ENCODE data around the gene GNAQ. TPM values are rescaled to one million over a fixed set of nuclear protein-coding genes. Genes with fewer than 3 reads are reported as not detected.

Gene GNAQ
- polyA plus RNA-seq, 1 of the 3 experiments (the other 2 are of a cell fraction) = 20.9 TPM

- Histone ChIP-seq H3K79me2 (ENCODE audit: insufficient read depth) (peaks cover 97% of the 10 kb centered on the region), H4K20me1 (ENCODE audit: insufficient read depth) (peaks cover 46% of the 10 kb centered on the region), H3F3A (replicated peaks; ENCODE audit: insufficient read depth) (peaks cover 10% of the 10 kb centered on the region), H3K9me2 (no peaks in the 10 kb centered on the region), H3K27me3 (ENCODE audit: insufficient read depth) (no peaks in the 10 kb centered on the region), H3K9me3 (no peaks in the 10 kb centered on the region), H2AFZ (ENCODE audit: low read depth) (no peak overlapping the region), H3K9ac (no peak overlapping the region), H3K27ac (ENCODE audit: low read depth in 2 of 2, low read length in 1 of 2) (no peak overlapping the region), H3K4me2 (no peak overlapping the region), H3K4me1 (ENCODE audit: control insufficient read depth in 1 of 2, insufficient read depth in 2 of 2, low read depth in 1 of 2, low read length in 1 of 2) (peaks cover 12 to 24% of the 10 kb centered on the region in 2 experiments; a peak in 3 of 4 replicates), H3K36me3 (replicated peaks in 1 of 2; ENCODE audit: control insufficient read depth in 1 of 2, insufficient read depth in 2 of 2, low read length in 1 of 2) (peaks cover 0 to 3% of the 10 kb centered on the region in 2 experiments), H3K4me3 (ENCODE audit: low read depth in 2 of 2, low read length in 1 of 2) (no peak overlapping the region)
- ChIA-PET POLR2A (interaction anchor here (1.2 kb wide), 1 partner anchor 45 kb away, joined by 3 read pairs; the partner anchor contains the start of gene GNAQ), CTCF (interaction anchor here (2.4 kb wide), 1 partner anchor 9 kb away, joined by 14 read pairs; no protein-coding TSS in a partner anchor)
- 100% methylated on average over 1 of the region's 1 CpG for WGBS (ENCODE audit: low lambda C conversion rate)
- DNase-seq = no peak
- no peak for TF ChIP-seq CTCF (IDR thresholded peaks at IDR 0.05)
- TF ChIP-seq, protein P1, sequence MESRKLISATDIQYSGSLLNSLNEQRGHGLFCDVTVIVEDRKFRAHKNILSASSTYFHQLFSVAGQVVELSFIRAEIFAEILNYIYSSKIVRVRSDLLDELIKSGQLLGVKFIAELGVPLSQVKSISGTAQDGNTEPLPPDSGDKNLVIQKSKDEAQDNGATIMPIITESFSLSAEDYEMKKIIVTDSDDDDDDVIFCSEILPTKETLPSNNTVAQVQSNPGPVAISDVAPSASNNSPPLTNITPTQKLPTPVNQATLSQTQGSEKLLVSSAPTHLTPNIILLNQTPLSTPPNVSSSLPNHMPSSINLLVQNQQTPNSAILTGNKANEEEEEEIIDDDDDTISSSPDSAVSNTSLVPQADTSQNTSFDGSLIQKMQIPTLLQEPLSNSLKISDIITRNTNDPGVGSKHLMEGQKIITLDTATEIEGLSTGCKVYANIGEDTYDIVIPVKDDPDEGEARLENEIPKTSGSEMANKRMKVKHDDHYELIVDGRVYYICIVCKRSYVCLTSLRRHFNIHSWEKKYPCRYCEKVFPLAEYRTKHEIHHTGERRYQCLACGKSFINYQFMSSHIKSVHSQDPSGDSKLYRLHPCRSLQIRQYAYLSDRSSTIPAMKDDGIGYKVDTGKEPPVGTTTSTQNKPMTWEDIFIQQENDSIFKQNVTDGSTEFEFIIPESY (IDR thresholded peaks at IDR 0.05; ENCODE audit: borderline replicate concordance, low read depth) = no peak
- TF ChIP-seq PBX3 (IDR thresholded peaks at IDR 0.05) = no peak
- no peak for TF ChIP-seq TAF1 (IDR thresholded peaks at IDR 0.05; ENCODE audit: borderline replicate concordance, low read depth, low read length)
- no peak for TF ChIP-seq NFIC (IDR thresholded peaks at IDR 0.05; ENCODE audit: borderline replicate concordance)
- TF ChIP-seq EZH2phosphoT487 (IDR thresholded peaks at IDR 0.05; ENCODE audit: borderline replicate concordance, low read depth) = no peak
- TF ChIP-seq SMC3 (IDR thresholded peaks at IDR 0.05; ENCODE audit: low read depth, low read length) = no peak
- no peak for TF ChIP-seq EP300 (IDR thresholded peaks at IDR 0.05; ENCODE audit: borderline replicate concordance in 1 of 2, low read depth in 1 of 2, low read length in 1 of 2)
Observed at GRCh38 chr9:77985996-77986395, 45.6 kb downstream of the GNAQ start.

DNA sequence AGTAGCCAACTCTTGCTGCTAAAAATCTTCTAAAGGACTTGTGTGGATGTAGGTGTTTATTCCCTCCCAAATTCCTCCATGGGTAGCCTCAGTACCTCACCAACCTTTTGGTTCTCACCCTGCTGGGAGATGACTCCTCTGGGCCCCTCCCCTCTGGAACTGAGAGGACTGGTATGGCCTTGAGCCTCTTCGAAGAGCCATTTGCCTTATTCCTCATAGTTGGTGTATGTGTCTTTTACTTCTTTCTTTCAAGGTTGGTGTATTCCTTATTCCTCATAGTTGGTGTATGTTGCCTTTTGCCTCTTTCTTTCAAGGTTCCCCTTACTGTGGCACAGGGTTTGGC, 48.3 kb downstream of the GNAQ start:
- Histone ChIP-seq H3K9ac (no peak overlapping the region), H2AFZ (ENCODE audit: low read depth) (no peak overlapping the region), H3K27ac (ENCODE audit: low read depth in 2 of 2, low read length in 1 of 2) (no peak overlapping the region), H3K9me2 (no peaks in the 10 kb centered on the region), H3K79me2 (ENCODE audit: insufficient read depth) (peaks cover 96% of the 10 kb centered on the region), H3K4me1 (ENCODE audit: control insufficient read depth in 1 of 2, insufficient read depth in 2 of 2, low read depth in 1 of 2, low read length in 1 of 2) (peaks cover 19 to 30% of the 10 kb centered on the region in 2 experiments; a peak in 3 of 4 replicates), H4K20me1 (ENCODE audit: insufficient read depth) (peaks cover 50% of the 10 kb centered on the region), H3K4me2 (no peak overlapping the region), H3K9me3 (no peaks in the 10 kb centered on the region), H3F3A (replicated peaks; ENCODE audit: insufficient read depth) (peaks cover 16% of the 10 kb centered on the region), H3K27me3 (ENCODE audit: insufficient read depth) (no peaks in the 10 kb centered on the region), H3K4me3 (ENCODE audit: low read depth in 2 of 2, low read length in 1 of 2) (no peak overlapping the region), H3K36me3 (replicated peaks in 1 of 2; ENCODE audit: control insufficient read depth in 1 of 2, insufficient read depth in 2 of 2, low read length in 1 of 2) (peaks cover 0 to 5% of the 10 kb centered on the region in 2 experiments)
- ChIA-PET POLR2A (no interaction called here), CTCF (no interaction called here)
- no peak for DNase-seq
- 93% methylated on average over 1 of the region's 1 CpG for WGBS (ENCODE audit: low lambda C conversion rate)
- TF ChIP-seq GABPA (IDR thresholded peaks at IDR 0.05; ENCODE audit: low read depth) = no peak
- no peak for TF ChIP-seq RFX5 (IDR thresholded peaks at IDR 0.05; ENCODE audit: low read length)
- no peak for TF ChIP-seq FOSL2 (IDR thresholded peaks at IDR 0.05; ENCODE audit: borderline replicate concordance, low read depth)
- no peak for TF ChIP-seq EZH2phosphoT487 (IDR thresholded peaks at IDR 0.05; ENCODE audit: borderline replicate concordance, low read depth)
- TF ChIP-seq, protein P2, sequence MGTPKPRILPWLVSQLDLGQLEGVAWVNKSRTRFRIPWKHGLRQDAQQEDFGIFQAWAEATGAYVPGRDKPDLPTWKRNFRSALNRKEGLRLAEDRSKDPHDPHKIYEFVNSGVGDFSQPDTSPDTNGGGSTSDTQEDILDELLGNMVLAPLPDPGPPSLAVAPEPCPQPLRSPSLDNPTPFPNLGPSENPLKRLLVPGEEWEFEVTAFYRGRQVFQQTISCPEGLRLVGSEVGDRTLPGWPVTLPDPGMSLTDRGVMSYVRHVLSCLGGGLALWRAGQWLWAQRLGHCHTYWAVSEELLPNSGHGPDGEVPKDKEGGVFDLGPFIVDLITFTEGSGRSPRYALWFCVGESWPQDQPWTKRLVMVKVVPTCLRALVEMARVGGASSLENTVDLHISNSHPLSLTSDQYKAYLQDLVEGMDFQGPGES (IDR thresholded peaks at IDR 0.05; ENCODE audit: low read depth, low read length) = no peak
- no peak for TF ChIP-seq REST (IDR thresholded peaks at IDR 0.05; ENCODE audit: low read depth, low read length)
- TF ChIP-seq GATA2 (CRISPR knock-in tag; IDR thresholded peaks at IDR 0.05) = no peak
- TF ChIP-seq MAX (IDR thresholded peaks at IDR 0.05; ENCODE audit: low read depth) = no peak
- TF ChIP-seq RCOR1 (IDR thresholded peaks at IDR 0.05; ENCODE audit: low read length) = no peak
- TF ChIP-seq CHD2 (IDR thresholded peaks at IDR 0.05; ENCODE audit: low read length, partially characterized antibody) = no peak

Data from SK-N-SH (cell line).